HG03442 (cell line): ENCODE data around the gene RTN4IP1.
"Not testable (repeated sequence)": the region's sequence is repeated elsewhere in the genome, so short reads cannot be mapped to it uniquely, and the experiment has no call there.

Experiments
- ATAC-seq: cut with Tn5 transposase; IDR thresholded peaks from one replicate; pipeline ENCODE4 v1.9.1; 2021; ENCODE audit warnings: mild to moderate bottlenecking, moderate library complexity; ENCODE audit not compliant: unreplicated experiment

Gene RTN4IP1

GRCh38 chr6:106588937-106589336 lies 40.4 kb downstream of the RTN4IP1 start:
- ATAC-seq = not testable (repeated sequence)

DNA sequence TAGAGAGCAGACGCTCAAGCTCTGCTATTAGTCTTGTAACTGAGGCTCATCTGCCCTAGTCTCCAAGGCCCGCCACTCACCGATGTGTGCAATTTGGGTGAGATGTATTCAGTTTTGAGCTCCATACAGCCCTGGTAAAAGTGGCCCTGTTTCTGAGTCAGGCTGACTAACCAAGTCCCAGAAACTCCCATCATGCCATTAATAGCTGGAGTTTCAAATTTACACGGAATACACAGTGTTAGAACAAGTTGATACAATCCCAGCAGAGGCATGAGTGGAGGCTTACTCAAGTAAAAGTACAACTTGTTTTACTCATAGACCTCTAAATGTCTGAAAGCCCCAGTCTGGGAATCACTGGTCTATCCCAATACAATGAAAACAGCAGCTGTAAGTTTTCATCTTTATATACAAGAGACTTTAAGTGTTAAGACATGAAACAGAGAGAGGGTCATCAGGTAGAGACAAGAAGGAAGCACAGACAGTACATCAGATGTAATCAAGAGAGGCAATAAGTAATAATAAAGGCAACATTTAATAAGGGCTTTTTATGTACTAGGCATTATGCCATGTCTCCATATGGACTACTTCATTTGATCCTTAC lies 42.4 kb downstream of the RTN4IP1 start:
- no peak for ATAC-seq

- ATAC-seq = no peak
Observed at GRCh38 chr6:106581468-106581867, 47.8 kb downstream of the RTN4IP1 start.

DNA sequence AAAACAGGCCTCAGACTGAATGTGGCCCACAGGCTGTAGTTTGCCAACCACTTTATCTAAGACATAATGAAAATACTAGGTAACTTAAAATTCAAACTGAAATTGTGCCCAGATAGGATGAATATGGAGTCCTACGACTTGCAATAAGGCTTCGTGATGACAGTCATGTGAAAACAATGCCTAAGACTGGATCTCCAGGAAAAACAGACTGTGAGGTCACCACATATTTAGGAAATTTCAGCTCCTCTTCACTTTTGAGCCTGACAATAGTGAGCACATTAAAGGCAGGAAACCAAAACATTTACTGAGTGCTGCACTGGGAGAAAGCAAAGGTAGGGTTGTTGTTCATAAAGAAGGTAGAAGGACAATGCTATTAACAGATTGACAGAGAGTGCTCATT lies 50.0 kb downstream of the RTN4IP1 start:
- no peak for ATAC-seq

- ATAC-seq = no peak
Observed at GRCh38 chr6:106574741-106575458, 54.4 kb downstream of the RTN4IP1 start.

- no peak for ATAC-seq
Observed at GRCh38 chr6:106572875-106573585, 56.3 kb downstream of the RTN4IP1 start.

DNA sequence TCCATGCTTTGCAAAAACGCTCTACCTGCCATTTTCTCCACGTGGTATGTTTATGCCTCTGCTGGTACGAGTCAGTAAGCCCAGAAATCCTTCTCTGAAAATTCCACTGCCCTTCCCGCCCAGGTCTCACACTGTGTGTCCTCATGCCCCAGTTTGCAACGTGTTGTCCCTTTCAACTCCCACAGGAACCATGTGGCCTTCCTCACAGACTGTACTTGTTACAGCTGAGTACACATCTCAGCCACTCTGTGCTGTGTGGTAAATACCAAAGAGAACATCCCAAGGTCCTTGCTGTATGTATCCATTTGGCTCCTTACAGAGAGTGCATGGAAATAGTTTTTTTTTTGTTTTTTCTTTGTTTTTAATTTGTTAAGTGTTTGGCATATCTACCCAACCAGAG lies 56.9 kb downstream of the RTN4IP1 start:
- no peak for ATAC-seq

- ATAC-seq = no peak
Observed at GRCh38 chr6:106569428-106569827, 59.9 kb downstream of the RTN4IP1 start.

- no peak for ATAC-seq
Observed at GRCh38 chr6:106568530-106568929, 60.8 kb downstream of the RTN4IP1 start.

GRCh38 chr6:106564476-106564875 lies 64.8 kb downstream of the RTN4IP1 start:
- ATAC-seq = no peak

GRCh38 chr6:106563614-106564013 lies 65.7 kb downstream of the RTN4IP1 start:
- no peak for ATAC-seq

GRCh38 chr6:106561686-106562405 lies 67.5 kb downstream of the RTN4IP1 start:
- no peak for ATAC-seq

DNA sequence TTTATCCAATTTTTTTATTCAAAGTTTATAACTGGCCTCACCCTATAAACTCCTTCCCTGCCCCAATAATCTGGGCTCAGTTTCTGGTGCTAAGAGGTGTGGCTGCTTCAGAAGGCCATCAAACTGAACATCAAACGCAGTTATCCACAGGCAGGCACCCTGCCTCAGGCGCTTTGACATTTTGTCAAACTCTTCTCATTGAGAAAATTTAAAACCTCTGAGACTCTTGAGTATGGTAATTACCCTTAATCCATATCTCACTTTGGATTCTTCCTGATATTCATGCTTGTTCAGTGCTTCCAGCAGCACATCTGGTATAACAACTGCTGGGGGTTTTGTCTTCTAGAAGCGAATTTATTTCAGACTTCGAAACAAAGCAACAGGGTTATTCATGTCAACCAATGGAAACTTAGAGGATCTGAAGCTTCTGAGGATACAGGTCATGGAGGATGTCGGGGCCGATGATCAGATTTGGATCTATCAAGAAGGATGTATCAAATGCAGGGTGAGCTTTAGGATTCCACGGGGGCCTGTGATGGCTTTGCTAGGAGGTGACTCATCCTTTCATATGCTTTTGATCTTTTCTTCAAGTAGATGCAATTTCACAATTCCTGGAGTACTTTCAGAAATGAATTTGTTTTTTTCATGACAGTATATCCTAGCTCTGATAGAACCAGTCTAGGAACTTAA lies 68.2 kb downstream of the RTN4IP1 start:
- no peak for ATAC-seq

GRCh38 chr6:106559659-106560058 lies 69.6 kb downstream of the RTN4IP1 start:
- not testable (repeated sequence) for ATAC-seq

DNA sequence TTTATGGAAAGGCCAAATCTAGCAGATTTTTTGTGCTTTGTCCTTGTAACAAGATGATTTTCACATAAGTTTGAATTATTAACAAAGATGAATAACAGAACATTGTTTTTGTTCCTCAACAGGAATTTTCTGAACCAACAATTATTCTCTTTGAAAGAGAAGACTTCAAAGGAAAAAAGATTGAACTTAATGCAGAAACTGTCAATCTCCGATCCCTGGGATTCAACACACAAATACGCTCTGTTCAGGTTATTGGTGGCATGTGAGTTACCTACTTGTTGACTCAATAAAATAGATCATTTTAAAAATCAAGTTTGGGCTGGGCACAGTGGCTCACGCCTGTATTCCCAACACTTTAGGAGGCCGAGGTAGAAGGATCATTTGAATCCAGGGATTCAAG lies 70.9 kb downstream of the RTN4IP1 start:
- no peak for ATAC-seq

DNA sequence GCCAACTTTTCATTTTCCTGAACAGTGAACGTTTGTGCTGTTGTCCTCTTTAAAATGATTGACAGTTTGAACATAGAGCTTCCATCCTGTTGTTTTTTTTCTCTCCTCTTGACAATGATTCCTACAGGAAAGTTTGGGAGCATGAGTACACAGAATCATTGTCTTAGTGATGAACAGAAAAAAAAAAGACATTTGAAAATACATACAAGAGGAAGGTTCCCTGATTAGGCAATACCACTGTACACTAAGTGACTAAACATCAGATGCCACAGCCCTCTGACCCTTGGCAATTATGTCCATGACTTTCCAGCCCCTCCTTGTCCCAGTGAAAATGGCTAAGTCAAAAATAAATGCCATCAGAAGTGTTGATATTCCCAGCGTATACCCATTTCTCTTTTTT lies 71.5 kb downstream of the RTN4IP1 start:
- ATAC-seq = no peak

DNA sequence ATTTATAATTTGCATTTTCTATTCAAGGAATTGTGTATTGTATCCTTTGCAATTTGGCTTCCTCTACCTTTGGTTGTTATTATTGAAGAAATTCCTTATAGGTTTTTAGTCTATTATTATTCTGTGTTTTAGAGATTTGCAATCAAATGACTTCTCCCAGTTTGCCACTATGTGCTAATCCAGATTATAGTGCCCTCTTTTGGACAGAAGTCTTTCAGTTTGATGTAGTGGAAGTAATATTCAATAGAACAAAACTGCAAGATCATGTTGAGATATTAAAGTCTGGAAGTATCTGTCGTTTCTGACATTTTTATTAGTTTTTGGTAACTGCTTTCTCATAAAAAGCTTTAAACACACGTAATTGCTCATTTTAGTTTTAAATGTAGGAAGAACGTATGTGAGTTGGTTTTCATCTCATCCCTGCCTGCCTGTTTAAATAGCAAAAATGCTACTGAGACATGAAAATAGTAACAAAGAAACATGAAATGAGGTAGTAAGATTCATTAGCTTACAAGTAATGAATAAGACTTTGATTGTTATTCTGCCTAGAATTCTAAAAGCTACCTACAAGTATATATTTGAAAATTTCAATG lies 72.8 kb downstream of the RTN4IP1 start:
- ATAC-seq = no peak

GRCh38 chr6:106555767-106556166 lies 73.5 kb downstream of the RTN4IP1 start:
- no peak for ATAC-seq

GRCh38 chr6:106553440-106553839 lies 75.9 kb downstream of the RTN4IP1 start:
- no peak for ATAC-seq

GRCh38 chr6:106551155-106551554 lies 78.1 kb downstream of the RTN4IP1 start:
- ATAC-seq = no peak
